ENCODE results near the gene IPCEF1. TPM values are rescaled to one million over a fixed set of nuclear protein-coding genes. Genes with fewer than 3 reads are reported as not detected.

The IPCEF1 gene
- polyA plus RNA-seq, 1 donor from 2014 or later: 3.9 TPM

DNA sequence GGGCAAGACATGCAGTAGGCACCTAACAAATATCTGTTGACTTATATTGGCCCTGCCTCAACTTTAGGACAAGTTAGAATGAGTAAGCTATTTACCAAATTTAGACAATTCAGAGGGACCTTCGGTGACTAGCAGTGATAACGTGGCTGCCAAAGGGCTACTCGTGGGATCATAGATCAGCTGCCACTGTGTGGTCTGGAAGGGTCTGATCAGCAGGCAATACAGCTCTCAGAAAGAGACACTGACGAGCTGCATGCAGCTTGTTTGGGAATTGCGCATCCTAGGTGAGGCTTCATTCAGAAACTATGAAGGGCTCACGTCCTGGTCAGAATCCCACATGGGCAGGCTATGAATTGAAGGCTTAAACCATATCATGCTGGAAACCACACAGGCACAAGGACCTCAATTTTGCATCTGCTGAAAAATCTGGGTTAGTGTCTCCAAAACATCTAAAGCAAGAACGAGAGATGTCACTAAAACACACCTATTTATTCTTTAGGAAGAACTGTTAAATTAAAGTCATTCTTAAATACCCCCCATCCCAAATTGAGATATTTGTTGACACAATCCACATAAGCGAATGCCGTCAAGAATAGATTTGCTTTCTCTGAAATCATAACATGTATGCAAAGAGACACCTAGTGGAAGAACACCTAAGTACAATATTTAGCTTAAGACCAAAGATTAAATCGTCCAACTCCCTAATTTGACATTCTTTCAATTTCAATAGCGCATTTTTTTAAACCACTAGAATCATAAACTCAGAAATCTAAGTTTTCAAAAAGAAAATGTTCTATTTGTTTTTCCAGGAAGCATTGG, 79.6 kb downstream of the IPCEF1 start:
- Histone ChIP-seq H3K4me2 (ENCODE audit: low read length) (no peak overlapping the region), H3K27me3 (ENCODE audit: insufficient read depth, low read depth, low read length) (no peaks in the 10 kb centered on the region), H3K4me3 (ENCODE audit: low read length) (no peak overlapping the region), H3K36me3 (ENCODE audit: insufficient read depth, low read length) (no peaks in the 10 kb centered on the region), H4K20me1 (ENCODE audit: insufficient read depth) (no peaks in the 10 kb centered on the region), H3K27ac (ENCODE audit: low read length) (no peak overlapping the region), H3K9ac (ENCODE audit: low read length) (no peak overlapping the region), H3K9me2 (ENCODE audit: insufficient read depth, low read length) (no peaks in the 10 kb centered on the region), H3K79me2 (replicated peaks; ENCODE audit: insufficient read depth, low read length) (no peaks in the 10 kb centered on the region), H3K9me3 (ENCODE audit: low read length) (no peaks in the 10 kb centered on the region), H3F3A (ENCODE audit: insufficient read depth, low read length, poor library complexity, severe bottlenecking) (no peaks in the 10 kb centered on the region), H2AFZ (ENCODE audit: low read depth, low read length) (no peak overlapping the region)
- no peak for TF ChIP-seq EZH2 (IDR thresholded peaks at IDR 0.05; ENCODE audit: borderline replicate concordance, insufficient read depth, low read length, poor library complexity, severe bottlenecking)
- TF ChIP-seq CTCF (IDR thresholded peaks at IDR 0.05; ENCODE audit: poor library complexity, severe bottlenecking): peak; percentile 84
- TF ChIP-seq POLR2AphosphoS5 (IDR thresholded peaks at IDR 0.05): no peak
- TF ChIP-seq TAF1 (IDR thresholded peaks at IDR 0.05; ENCODE audit: low read depth): no peak
- no peak for TF ChIP-seq EP300 (conservative IDR thresholded peaks at IDR 0.05; ENCODE audit: poor library complexity, severe bottlenecking)
- no peak for TF ChIP-seq MXI1 (conservative IDR thresholded peaks at IDR 0.05; ENCODE audit: poor library complexity, severe bottlenecking)
- TF ChIP-seq RAD21 (conservative IDR thresholded peaks at IDR 0.05): peak; percentile 89
- TF ChIP-seq, protein P1, sequence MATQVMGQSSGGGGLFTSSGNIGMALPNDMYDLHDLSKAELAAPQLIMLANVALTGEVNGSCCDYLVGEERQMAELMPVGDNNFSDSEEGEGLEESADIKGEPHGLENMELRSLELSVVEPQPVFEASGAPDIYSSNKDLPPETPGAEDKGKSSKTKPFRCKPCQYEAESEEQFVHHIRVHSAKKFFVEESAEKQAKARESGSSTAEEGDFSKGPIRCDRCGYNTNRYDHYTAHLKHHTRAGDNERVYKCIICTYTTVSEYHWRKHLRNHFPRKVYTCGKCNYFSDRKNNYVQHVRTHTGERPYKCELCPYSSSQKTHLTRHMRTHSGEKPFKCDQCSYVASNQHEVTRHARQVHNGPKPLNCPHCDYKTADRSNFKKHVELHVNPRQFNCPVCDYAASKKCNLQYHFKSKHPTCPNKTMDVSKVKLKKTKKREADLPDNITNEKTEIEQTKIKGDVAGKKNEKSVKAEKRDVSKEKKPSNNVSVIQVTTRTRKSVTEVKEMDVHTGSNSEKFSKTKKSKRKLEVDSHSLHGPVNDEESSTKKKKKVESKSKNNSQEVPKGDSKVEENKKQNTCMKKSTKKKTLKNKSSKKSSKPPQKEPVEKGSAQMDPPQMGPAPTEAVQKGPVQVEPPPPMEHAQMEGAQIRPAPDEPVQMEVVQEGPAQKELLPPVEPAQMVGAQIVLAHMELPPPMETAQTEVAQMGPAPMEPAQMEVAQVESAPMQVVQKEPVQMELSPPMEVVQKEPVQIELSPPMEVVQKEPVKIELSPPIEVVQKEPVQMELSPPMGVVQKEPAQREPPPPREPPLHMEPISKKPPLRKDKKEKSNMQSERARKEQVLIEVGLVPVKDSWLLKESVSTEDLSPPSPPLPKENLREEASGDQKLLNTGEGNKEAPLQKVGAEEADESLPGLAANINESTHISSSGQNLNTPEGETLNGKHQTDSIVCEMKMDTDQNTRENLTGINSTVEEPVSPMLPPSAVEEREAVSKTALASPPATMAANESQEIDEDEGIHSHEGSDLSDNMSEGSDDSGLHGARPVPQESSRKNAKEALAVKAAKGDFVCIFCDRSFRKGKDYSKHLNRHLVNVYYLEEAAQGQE (IDR thresholded peaks at IDR 0.05; ENCODE audit: borderline replicate concordance): no peak
- TF ChIP-seq SMC3 (conservative IDR thresholded peaks at IDR 0.05; ENCODE audit: poor library complexity): peak; percentile 94

DNA sequence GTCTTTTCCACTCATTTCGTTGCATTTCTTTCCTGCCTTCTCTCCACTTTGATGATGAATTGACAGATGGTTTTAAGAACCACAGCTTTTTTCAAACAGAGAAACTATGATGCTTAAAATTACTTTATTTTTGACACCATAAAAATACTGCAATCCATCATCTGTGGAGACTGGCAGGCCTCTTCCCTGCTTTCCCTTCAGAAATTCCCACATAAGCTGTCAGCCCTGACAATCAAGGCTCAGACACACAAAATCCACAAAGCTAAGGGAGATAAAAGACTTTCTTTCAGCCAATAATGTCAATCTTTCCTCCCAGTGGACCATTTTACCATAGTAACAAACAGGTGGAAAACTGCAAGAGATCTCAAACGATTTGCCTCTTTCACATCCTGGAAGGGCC, 82.4 kb downstream of the IPCEF1 start:
- peak overlapping the region; percentile 83 for H3K27ac ChIP-seq (ENCODE audit: low read length)
- no peaks in the 10 kb centered on the region for H3K9me3 ChIP-seq (ENCODE audit: low read length)
- no peaks in the 10 kb centered on the region for H3F3A ChIP-seq (ENCODE audit: insufficient read depth, low read length, poor library complexity, severe bottlenecking)
- H2AFZ ChIP-seq (ENCODE audit: low read depth, low read length): no peak overlapping the region
- H3K9ac ChIP-seq (ENCODE audit: low read length): peak overlapping the region; percentile 20
- H3K4me3 ChIP-seq (ENCODE audit: low read length): peak overlapping the region; percentile 48
- no peaks in the 10 kb centered on the region for H4K20me1 ChIP-seq (ENCODE audit: insufficient read depth)
- H3K79me2 ChIP-seq (replicated peaks; ENCODE audit: insufficient read depth, low read length): no peaks in the 10 kb centered on the region
- H3K27me3 ChIP-seq (ENCODE audit: insufficient read depth, low read depth, low read length): no peaks in the 10 kb centered on the region
- no peak overlapping the region for H3K4me2 ChIP-seq (ENCODE audit: low read length)
- no peaks in the 10 kb centered on the region for H3K9me2 ChIP-seq (ENCODE audit: insufficient read depth, low read length)
- H3K36me3 ChIP-seq (ENCODE audit: insufficient read depth, low read length): no peaks in the 10 kb centered on the region
- no peak for TF ChIP-seq SMC3 (conservative IDR thresholded peaks at IDR 0.05; ENCODE audit: poor library complexity)
- no peak for TF ChIP-seq EZH2 (IDR thresholded peaks at IDR 0.05; ENCODE audit: borderline replicate concordance, insufficient read depth, low read length, poor library complexity, severe bottlenecking)
- peak; percentile 78 for TF ChIP-seq POLR2AphosphoS5 (IDR thresholded peaks at IDR 0.05)
- peak; percentile 98 for TF ChIP-seq EP300 (conservative IDR thresholded peaks at IDR 0.05; ENCODE audit: poor library complexity, severe bottlenecking)
- no peak for TF ChIP-seq TAF1 (IDR thresholded peaks at IDR 0.05; ENCODE audit: low read depth)
- TF ChIP-seq, protein P1 (IDR thresholded peaks at IDR 0.05; ENCODE audit: borderline replicate concordance): peak; percentile 100
